Embryonic facial prominence (tissue), 1 donor: ENCODE data around the gene ZSWIM5.
"Not testable (repeated sequence)": the region's sequence is repeated elsewhere in the genome, so short reads cannot be mapped to it uniquely, and the experiment has no call there.

Source experiments
- DNase-seq: peaks from one replicate; pipeline ENCODE4 v3.0.0-alpha.2; 2016; ENCODE audit errors: extremely low spot score

Gene ZSWIM5

DNA sequence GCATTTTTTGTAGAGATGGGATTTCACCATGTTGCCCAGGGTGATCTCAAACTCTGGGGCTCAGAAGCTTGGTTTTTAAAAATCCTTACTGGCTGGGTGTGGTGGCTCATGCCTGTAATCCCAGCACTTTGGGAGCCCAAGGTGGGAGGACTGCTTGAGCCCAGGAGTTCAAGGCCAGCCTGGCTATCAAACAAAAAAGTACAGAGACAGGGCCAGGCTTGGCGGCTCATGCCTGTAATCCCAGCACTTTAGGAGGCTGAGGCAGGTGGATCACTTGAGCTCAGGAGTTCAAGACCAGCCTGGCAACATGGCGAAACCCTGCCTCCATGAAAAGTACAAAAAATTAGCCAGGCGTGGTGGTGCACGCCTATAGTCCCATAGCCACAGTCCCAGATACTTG is 112.0 kb downstream of the ZSWIM5 start:
- not testable (repeated sequence) for DNase-seq

DNA sequence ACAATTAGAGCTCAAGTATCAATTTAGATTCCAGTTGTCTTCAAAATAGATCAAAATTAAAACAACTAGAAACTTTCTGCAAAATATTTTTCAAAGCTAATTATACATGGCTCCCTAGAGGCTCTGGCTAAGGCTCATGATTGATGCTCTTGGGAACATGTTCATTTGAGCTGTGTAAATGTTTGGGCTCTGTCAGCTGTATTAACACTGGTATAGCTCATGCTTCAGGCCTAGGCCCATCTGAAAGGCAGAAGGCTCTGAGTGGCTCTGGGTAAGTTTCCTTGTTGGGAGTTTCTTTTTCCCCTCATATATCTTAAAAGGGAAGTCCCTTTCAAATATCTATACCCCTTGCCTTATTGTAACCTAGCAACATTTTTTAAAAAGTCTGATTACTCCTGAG is 113.1 kb downstream of the ZSWIM5 start:
- DNase-seq, result no peak

DNA sequence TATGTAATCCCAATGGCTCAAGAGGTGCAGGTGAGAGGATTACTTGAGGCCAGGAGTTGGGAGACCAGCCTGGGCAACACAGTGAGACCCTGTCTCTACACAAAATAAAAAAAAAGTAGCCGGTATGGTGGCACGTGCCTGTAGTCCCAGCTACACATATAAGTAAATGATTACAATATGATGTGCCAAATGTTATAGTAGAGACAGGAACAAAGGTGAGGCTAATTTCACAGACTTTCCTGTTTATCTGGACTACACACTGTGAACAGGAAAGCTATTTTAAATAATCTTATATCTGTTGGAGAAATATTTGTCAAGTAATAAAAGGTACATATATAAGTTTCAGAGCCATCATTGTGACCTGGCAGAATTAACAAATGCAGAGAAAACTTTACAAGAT is 116.7 kb downstream of the ZSWIM5 start:
- no peak for DNase-seq

DNA sequence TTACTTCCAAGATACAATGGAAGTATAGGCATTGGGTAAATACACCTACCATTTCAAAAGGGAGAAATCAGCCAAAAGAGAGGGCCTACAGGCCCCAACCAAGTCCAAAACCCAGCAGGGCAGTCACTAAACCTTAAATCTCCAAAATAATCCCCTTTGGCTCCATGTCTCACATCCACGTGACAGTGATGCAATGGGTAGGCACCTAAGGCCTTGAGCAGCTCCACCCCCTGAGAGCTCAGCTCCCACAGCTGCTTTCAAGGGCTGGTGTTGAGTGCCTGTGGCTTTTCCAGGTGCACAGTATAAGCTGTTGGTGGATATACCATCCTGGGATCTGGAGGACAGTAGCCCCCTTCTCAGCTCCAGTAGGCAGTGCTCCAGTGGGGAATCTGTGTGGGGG is 121.8 kb downstream of the ZSWIM5 start:
- no peak for DNase-seq

DNA sequence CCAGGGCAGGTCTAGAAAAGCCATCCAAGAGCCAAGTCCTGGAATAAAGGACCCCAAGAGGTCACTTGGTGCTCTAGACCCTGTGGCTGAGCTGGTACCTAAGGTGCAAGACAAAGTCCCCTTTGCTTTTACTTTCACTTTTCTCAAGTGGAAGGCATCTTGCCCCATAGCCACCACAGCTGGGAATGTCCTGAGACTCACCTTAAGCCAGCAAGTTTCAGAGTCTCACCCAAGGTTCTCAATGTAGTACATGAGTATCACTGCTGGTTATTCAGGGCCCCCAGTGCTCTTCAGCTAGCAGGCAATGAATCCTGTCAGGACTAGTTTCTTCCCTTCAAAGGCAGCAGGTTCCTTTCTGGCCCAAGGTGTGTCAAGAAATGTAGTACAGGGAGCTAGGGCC is 126.9 kb downstream of the ZSWIM5 start:
- no peak for DNase-seq

DNA sequence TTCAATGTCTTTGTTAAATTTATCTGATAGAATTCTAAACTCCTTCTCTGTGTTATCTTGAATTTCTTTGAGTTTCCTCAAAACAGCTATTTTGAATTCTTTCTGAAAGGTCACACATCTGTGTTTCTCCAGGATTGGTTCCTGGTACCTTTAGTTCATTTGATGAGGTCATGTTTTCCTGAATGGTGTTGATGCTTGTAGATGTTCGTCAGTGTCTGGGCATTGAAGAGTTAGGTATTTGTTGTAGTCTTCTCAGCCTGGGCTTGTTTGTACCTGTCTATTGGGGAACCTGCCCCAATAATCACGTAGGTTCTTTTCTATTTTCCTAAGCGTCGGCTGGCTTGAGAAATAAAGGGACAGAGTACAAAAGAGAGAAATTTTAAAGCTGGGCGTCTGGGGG is 129.4 kb downstream of the ZSWIM5 start:
- DNase-seq, result not testable (repeated sequence)

DNA sequence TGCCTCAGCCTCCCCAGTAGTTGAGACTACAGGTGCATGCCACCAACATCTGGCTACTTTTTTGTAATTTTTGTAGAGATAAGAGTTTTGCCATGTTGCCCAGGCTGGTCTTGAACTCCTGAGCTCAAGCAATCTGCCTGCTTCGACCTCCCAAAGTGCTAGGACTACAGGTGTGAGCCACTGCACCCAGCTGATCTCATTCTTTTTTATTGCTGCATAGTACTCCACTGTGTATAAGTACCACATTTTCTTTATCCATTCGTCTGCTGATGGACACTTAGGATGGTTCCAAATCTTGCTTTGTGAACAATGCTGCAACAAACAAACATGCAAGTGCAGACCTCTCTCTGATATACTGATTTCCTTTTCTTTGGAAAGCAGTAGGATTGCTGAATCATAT is 134.8 kb downstream of the ZSWIM5 start:
- no peak for DNase-seq

DNA sequence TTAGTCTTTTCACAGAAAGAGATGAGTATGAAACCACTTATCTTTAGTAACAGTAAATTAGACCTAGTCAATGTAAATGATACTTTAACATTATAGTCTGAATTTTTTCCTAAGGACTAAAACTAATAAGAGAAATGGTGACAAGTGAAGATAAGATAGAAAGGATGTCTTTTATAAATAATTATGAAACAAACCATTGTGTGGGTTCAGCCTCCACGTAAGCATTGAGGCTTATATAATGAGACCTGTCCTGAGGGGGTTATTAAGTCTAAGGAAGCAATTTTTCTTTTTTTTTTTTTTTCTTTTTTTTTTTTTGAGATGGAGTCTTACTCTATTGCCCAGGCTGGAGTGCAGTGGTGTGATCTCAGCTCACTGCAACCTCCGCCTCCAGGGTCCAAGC is 138.6 kb downstream of the ZSWIM5 start:
- no peak for DNase-seq

DNA sequence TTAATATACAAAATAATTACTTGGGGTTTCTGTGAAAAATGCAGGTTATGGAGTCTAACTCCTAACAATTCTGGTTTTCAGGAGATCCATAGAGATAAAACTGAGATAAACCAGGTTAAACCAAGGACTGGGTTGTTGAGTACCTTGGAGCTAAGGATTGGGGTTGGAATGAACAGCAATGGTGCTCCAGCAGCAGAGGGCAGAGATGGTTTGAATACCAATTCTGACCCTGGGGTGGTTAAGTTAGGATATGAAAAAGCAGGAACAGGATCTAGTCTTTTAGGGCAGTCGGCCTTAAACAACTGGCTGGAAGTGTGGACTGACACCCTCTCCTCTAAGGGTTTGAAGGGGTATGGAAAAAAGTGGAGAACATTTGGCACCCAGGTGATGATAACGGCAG is 141.3 kb downstream of the ZSWIM5 start:
- DNase-seq, result no peak

DNA sequence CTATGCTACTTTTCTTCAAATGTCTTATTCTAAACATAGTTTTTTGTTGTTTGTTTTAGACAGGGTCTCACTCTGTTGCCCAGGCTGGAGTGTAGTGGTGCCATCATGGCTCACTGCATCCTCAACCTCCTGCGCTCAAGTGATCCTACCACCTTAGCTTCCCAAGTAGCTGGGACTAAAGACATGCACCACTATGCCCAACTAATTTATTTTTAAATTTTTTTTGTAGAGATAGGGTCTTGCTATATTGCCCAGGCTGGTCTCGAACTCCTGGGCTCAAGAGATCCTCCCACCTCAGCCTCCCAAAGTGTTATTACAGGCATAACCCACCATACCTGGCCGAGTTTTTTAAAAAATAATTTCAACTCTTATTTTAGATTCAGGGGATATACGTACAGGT is 143.9 kb downstream of the ZSWIM5 start:
- DNase-seq, result not testable (repeated sequence)

DNA sequence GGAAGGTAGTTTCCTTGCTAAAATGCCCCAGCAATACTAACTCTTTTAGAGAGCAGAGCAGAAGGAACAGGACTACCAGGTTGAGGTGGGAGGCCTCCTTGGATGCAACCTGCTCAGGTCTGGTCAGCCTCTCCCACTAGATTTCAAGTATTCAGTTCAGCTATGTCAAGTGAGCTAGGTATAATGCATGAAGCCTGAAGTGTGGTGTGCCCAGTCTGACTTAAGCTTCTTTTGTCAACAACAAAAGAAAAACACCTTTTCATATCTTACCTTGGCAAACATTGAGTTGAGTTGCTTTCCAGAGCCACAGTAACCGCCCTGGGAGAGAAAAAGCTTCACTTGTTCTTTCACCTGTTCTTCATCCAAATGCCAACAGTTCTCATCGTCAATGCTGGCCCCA is 146.6 kb downstream of the ZSWIM5 start:
- no peak for DNase-seq

DNA sequence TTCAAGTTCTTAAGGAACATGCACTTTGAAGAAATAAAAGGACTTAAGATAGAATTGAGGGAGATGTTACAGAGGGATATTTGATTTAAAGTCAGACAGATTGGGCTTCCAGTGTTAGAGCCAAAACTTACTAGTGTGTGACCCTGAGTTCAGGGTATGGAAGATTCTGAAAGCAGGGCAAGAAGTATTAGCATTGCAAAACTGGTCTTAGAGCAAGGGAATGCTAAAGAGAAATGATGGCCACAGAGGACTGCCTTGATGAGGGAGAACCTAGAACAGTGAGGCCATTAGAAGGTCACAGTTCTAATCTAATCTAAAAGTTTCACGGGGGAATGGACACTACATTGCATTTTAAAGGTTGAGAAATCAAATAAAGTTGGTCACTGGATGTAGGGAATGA is 148.9 kb downstream of the ZSWIM5 start:
- DNase-seq, result no peak

DNA sequence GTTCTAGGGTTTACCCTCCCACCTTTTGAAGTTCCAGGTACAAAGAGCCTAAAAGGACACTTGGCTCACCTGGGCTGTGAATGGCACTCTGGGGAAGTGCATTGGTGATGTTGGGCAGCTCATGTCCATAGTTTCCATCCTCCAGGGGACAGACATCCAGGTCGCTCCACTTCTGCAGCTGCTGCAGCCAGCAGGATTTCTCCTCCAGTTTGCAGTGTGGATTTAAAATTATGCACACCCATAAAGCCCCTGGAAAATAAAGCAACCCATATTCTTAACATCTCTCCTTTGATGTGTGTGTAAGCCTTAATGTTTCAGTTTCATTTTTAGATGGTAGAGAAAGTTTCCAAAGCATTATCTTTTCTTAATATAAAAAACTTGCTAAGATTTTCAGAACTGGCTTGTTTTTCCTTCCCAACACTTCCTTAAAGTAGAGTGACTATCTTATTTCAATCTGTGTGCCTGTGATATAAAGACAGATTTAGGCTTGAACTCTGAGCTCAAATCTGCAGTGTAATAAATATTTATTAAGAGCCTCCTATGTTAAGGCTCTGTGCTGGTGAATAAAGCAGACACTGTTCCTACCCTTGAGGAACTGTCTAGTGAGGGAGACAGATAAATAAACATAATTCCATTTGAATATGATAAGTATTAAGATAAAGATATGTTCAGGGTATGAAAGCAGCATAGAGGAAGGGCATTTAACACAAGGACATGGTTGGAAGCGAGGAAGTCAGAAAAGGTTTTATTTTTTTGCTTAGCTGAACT is 155.2 kb downstream of the ZSWIM5 start:
- no peak for DNase-seq

DNA sequence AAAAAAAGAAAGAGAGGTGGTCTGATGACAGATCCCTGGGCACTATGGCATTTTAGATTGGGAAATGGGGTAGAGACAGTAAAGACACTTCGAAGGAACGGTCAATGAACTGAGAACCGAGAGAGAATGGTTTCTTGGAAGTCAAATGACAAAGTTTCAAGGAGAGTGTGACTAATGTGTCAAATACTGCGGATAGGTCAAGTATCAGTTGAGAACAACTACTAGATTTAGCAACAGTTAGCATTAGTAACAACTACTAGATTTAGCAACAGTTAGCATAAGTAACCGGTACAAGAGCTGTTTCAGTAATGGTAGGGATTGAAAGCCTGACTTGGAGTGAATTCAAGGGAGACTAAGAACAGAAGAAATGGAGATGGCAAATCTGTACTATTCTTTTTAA is 159.4 kb downstream of the ZSWIM5 start:
- DNase-seq, result no peak

DNA sequence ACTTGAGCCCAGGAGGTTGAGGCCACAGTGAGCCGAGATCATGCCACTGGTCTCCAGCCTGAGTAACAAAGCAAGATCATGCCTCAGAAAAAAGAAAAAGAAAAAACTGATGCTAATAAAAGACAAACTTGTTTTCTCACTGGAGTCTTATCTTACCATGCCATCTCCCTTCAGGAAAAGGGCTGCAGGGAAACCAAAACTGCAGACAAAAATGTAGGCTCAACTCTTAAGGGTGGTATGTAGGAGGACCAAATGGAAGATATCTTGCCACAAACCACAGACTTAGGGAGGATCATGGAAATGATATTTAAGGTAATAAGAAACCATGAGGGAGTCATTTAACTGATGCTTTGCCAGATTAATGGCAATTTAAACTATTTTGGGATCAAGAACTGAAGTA is 161.5 kb downstream of the ZSWIM5 start:
- DNase-seq, result no peak

DNA sequence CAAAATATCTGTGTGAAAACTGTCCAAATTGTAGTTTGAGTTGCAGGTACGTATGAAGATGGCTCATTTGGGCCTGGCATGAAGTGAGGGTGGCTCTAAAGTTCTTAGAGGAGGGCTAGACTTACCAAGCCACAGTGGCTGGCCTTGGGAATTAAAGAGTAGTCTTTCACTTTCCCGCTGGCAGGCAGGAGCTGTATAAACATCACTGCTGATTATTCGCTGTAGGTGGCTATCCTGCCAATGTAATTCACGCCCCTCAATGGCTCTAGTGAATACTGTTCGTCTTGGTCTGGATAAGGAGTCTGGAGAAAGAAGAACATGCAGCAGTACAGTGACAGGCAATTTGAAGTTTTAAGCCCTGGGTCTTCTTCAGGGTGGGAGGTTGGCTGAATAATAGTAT is 163.3 kb downstream of the ZSWIM5 start:
- no peak for DNase-seq

DNA sequence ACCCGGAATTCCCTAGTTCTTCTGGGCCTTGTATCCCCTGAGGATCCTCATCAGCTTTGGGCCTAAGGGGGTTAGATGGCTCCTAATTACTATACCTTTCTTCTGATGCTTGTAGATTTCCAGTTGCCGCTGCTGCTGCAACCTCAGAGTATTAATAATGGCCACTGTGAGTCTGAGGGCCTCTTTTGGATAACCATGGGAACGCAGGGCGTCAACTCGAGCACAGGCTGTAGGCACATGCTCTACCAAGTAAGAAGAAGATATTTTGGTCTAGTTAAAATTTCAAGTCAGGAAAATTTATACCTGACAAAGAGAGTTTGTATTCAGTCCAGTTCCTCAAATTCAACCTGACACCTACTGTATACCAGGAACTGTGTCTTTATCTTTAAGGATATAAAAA is 166.1 kb downstream of the ZSWIM5 start:
- DNase-seq, result no peak

DNA sequence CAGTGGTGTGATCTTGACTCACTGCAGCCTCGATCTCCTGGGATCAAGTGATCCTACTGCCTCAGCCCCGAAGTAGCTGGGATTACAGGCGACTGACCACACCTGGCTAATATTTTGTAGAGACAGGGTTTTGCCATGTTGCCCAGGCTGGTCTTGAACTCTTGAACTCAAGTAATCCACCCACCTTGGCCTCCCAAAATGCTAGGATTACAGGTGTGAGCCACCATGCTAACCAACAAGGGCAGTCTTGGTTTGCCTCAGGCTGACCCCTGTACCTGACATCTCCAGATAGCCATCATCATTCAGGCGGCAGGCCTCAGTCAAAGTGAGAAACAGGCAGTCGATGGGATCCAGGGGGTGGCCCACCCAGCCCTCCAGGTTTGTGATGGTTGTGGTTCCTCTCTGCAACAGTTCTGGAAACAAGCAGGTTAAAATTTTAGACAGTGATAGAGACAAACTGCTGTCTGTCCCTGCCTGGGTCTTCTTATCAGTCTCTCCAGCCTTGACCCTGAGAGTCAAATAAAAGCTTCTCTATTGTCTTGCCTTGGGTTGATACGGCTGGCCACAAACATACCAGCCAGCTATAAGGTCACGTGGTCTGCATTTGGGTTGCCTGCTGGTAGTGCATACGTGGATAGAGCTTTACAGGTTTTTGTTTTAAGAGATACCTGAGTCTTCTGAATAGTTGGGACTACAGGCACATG is 167.6 kb downstream of the ZSWIM5 start:
- DNase-seq, result no peak

DNA sequence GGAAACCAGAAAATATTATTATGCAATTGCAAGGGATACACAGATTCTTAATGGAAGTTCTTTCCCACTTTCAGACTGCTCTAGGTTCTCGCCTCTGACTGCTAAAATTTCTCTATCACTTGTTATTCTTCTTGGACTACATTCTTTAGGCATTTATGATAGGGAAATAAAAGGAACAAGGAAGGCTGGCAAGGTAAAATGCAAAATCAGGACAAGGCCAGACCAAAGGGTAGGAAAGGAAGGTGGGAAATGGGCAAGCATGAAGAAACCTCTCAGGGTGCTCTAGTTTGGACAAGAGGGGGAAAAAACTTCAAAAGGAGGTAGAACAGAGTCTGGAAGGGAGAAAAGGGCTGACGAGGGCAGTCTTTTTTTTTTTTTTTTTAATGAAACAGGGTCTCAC is 168.2 kb downstream of the ZSWIM5 start:
- no peak for DNase-seq

DNA sequence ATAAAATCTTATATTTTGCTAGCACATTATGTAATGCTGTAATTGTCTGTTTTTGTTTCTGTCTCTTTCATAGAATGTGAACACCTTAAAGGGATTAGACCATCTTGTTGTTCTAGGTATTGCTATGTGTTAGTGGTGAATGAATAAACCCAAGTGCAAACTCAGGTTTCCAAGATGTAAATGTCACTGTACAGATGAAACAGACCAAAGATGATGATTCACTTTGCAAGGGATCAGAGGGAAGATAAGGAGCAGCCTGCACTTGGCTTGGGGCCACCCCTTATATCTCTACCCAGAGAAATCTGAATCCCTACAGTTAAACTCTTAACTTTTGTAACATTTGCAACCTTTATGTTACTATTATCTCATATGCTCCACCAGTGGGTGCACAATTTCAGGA is 168.9 kb downstream of the ZSWIM5 start:
- DNase-seq, result no peak

DNA sequence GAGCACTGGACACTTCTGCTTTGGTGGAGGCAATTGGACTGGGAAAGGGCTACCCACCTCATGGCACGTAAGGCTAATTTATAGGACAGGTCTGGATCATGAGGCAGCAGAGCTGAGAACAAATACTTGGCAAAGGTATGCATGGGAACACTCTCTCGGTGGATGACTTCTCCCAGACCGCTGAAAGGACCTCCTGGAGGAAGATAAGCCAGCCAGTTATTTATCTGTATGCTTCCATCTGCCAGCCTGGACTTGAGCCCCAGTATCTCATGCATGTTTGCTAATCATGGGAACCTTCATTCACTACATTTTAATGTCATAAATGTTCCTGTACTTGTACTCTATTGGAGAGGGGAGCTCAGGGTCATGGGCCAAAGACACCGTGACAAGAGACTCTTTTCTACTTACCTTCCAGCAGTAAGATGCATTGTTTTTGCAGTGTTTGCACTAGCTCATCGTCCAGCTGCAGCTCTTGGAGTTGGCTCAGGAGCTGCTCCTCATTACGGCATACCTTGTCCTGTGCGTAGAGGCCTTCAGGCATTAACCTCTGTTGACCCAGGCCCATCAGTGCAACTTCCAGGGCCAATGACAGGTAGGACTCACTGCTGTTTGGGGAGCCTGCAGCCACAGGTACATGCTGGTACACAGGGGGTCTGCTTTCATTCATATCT is 170.6 kb downstream of the ZSWIM5 start:
- no peak for DNase-seq

DNA sequence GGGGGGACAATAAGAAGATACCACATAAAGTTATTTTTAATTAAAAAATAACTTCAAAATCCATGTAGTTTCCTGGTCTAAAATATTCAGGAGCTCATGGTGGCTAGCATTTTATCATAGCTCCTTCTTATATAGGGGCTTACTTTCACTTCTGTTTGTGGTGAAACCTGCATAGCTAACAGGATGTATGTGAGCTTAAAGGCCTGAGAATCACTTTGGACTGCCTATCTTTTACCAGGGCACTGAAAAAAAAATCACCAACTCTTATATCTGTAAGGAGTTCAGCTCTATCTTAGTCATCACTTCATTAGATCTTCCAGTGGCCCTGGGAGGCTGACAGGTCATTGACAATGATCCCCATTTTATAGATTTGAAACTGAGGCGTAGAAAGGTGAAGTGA is 173.0 kb downstream of the ZSWIM5 start:
- no peak for DNase-seq

DNA sequence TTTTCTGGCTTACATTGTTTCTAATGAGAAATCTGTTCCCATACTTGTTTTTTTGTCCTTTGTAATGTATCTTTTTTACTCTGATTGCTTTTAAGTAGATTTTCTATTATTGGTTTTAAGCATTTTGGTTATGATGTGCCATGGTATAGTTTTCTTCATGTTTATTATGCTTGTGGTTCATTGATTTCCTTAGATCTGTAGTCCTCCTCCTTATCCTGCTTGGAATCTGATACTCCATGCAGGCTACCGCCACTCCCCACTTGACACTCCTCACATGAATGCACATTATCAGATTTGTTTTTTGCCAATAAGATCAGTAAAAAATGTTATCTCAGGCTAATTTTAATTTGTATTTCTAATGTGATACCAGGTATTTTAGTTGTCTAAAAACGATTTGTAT is 173.6 kb downstream of the ZSWIM5 start:
- no peak for DNase-seq
